K562 (cell line): ENCODE measurements around the gene SUFU. TPM values are rescaled to one million over a fixed set of nuclear protein-coding genes. Genes with fewer than 3 reads are reported as not detected.
A peak's percentile ranks its signal among the peaks of the same experiment; 100 is the strongest.

Experiments used
- ATAC-seq: fragments of 200-7000 bp; cut with Tn5 transposase; 3 replicates; pipeline ENCODE4 v1.9.1; 2020; ENCODE audit warnings: moderate library complexity
- BruUV-seq: library from RNA; stranded (reverse); fragments of 400-500 nt; replicated peaks from 2 replicates; lab custom pipeline; 2021; lab: Mats Ljungman, UMichigan
- CTCF ChIA-PET: fragments of 300-600 bp; formaldehyde crosslinking; extraction: SDS; loops from one replicate; lab custom pipeline; 2021; ENCODE audit warnings: low intra/inter-chr PET ratio; lab: Yijun Ruan, JAX
- POLR2A ChIA-PET: fragments of 300-600, 350-650 bp; sonication (Branson Sonifier 250); formaldehyde crosslinking; extraction: SDS; loops from one replicate; lab custom pipeline; 2021; ENCODE audit warnings: antibody characterized with exemption, inconsistent platforms; lab: Yijun Ruan, JAX
- DNase-seq, 4 experiments: peaks; one replicate each; pipeline versions ENCODE4 v3.0.0 to v3.0.0-alpha.2; 2011 to 2018; ENCODE audit warnings: low spot score in 3 of 4, mixed read lengths in 3 of 4; ENCODE audit errors: extremely low read depth in 1 of 4
- FAIRE-seq: peaks from 2 replicates; lab custom pipeline; 2011; peaks lifted over from hg19 to GRCh38; lab: Jason Lieb, UNC
- H2AFZ ChIP-seq: 2 replicates; pipeline ENCODE4 v1.6.0; 2011; ENCODE audit warnings: low read depth, low read length, control low read depth, inconsistent platforms
- H3K27ac ChIP-seq: fragments of 200-600 bp; 3 replicates; pipeline ENCODE4 v1.8.0; 2011; ENCODE audit warnings: low read depth, mild to moderate bottlenecking, control low read depth, inconsistent platforms, low read length, moderate library complexity, mixed read lengths; ENCODE audit errors: extremely low read depth
- H3K27me3 ChIP-seq, 2 experiments: fragments of 300-600 bp in 1 of 2; 2 replicates in 1 of 2; 3 replicates in 1 of 2; pipeline versions ENCODE4 v1.6.0 to v1.8.0; 2011; ENCODE audit warnings: inconsistent platforms in 2 of 2, low read length in 2 of 2, mild to moderate bottlenecking in 1 of 2, mixed read lengths in 1 of 2, moderate library complexity in 1 of 2; ENCODE audit not compliant: control insufficient read depth in 2 of 2, insufficient read depth in 2 of 2
- H3K36me3 ChIP-seq: fragments of 300-600 bp; 3 replicates; pipeline ENCODE4 v1.8.0; 2011; ENCODE audit warnings: mild to moderate bottlenecking, low read length, inconsistent platforms; ENCODE audit not compliant: control insufficient read depth, insufficient read depth
- H3K4me1 ChIP-seq, 2 experiments: fragments of 200-600 bp in 1 of 2; replicated peaks in 1 of 2; 2 replicates in 1 of 2; 3 replicates in 1 of 2; pipeline versions ENCODE4 v1.5.1 to v1.8.0; 2011; ENCODE audit warnings: inconsistent platforms in 2 of 2, low read length in 2 of 2, mild to moderate bottlenecking in 1 of 2, mixed read lengths in 1 of 2, moderate library complexity in 1 of 2; ENCODE audit not compliant: control insufficient read depth in 2 of 2, insufficient read depth in 2 of 2
- H3K4me2 ChIP-seq: 2 replicates; pipeline ENCODE4 v1.6.1; 2011; ENCODE audit warnings: low read length, control low read depth, inconsistent platforms, mixed read lengths; ENCODE audit not compliant: insufficient read depth
- H3K4me3 ChIP-seq: fragments of 200-600 bp; sonication (generic), shearing (Covaris generic); 2 replicates; pipeline ENCODE4 v1.5.1; 2016; ENCODE audit warnings: control low read depth, inconsistent platforms
- H3K79me2 ChIP-seq: fragments of 200-600 bp; 3 replicates; pipeline ENCODE4 v1.8.0; 2011; ENCODE audit warnings: low read length, inconsistent platforms; ENCODE audit not compliant: control insufficient read depth, insufficient read depth
- H3K9ac ChIP-seq, 2 experiments: 2 replicates each; pipeline versions ENCODE4 v1.6.0 to v1.6.1; 2011; ENCODE audit warnings: low read depth in 2 of 2, low read length in 2 of 2, control low read depth in 1 of 2, inconsistent platforms in 1 of 2, mild to moderate bottlenecking in 1 of 2, mixed read lengths in 1 of 2; ENCODE audit not compliant: insufficient read depth in 1 of 2
- H3K9me1 ChIP-seq: one replicate; pipeline ENCODE4 v1.6.0; 2011; ENCODE audit warnings: inconsistent platforms, mild to moderate bottlenecking, low read length, moderate library complexity; ENCODE audit not compliant: control insufficient read depth, insufficient read depth
- H3K9me3 ChIP-seq: replicated peaks from 2 replicates; pipeline ENCODE4 v1.5.1; 2011; ENCODE audit warnings: low read depth, low read length, inconsistent platforms; ENCODE audit not compliant: control insufficient read depth, insufficient read depth
- H4K20me1 ChIP-seq: replicated peaks from 2 replicates; pipeline ENCODE4 v1.6.1; 2011; ENCODE audit warnings: low read length, inconsistent platforms, mixed read lengths; ENCODE audit not compliant: control insufficient read depth, insufficient read depth
- ESRRB ChIP-seq: fragments of 250-450 bp; sonication (Bioruptor Pico); IDR thresholded peaks from 2 replicates; pipeline ENCODE4 v1.5.0; 2020; ENCODE audit warnings: mild to moderate bottlenecking, moderate library complexity, borderline replicate concordance
- FOXA1 ChIP-seq: fragments of 450-650 bp; IDR thresholded peaks from 2 replicates; pipeline ENCODE4 v1.6.1; 2016; ENCODE audit warnings: mild to moderate bottlenecking, borderline replicate concordance
- JUN ChIP-seq, 2 experiments: sonication (generic) in 1 of 2; formaldehyde crosslinking in 1 of 2; IDR thresholded peaks; 2 replicates each; pipeline versions ENCODE4 v1.6.1 to v1.8.0; 2012 to 2022; ENCODE audit warnings: borderline replicate concordance in 2 of 2, mild to moderate bottlenecking in 2 of 2, improper control_type of control experiment in 1 of 2, low read depth in 1 of 2, low read length in 1 of 2, missing genetic modification reagents in 1 of 2
- NFATC3 ChIP-seq: fragments of 450-650 bp; IDR thresholded peaks from 2 replicates; pipeline ENCODE4 v1.6.1; 2017; ENCODE audit warnings: mild to moderate bottlenecking
- NFRKB ChIP-seq: fragments of 450-650 bp; IDR thresholded peaks from 2 replicates; pipeline ENCODE4 v1.6.1; 2016; ENCODE audit warnings: low read depth
- RFX7 ChIP-seq: fragments of 250-450 bp; sonication (Bioruptor Pico); IDR thresholded peaks from 2 replicates; pipeline ENCODE4 v1.5.1; 2021; ENCODE audit warnings: mild to moderate bottlenecking
- SIN3A ChIP-seq, 2 experiments: fragments of 150-350 bp in 1 of 2; IDR thresholded peaks; 2 replicates each; pipeline ENCODE4 v1.6.1; 2011 to 2016; ENCODE audit warnings: borderline replicate concordance in 2 of 2, low read depth in 2 of 2, low read length in 2 of 2, mild to moderate bottlenecking in 2 of 2, moderate library complexity in 2 of 2; ENCODE audit not compliant: control insufficient read depth in 1 of 2
- SIN3B ChIP-seq: fragments of 450-650 bp; IDR thresholded peaks from 2 replicates; pipeline ENCODE4 v1.6.1; 2017; ENCODE audit warnings: low read depth, mild to moderate bottlenecking, moderate library complexity
- ZNF134 ChIP-seq: fragments of 250-450 bp; sonication (Bioruptor Pico); conservative IDR thresholded peaks from 2 replicates; pipeline ENCODE4 v1.4.0; 2020
- WGBS: fragments of 100-300 bp; shearing (Covaris generic); methylation state at CpG from one replicate; pipeline ENCODE4 v1.1.6; 2016; ENCODE audit warnings: low coverage, mixed read lengths; ENCODE audit not compliant: insufficient coverage; ENCODE audit errors: missing lambda C conversion rate; 5-methylcytosine and 5-hydroxymethylcytosine counted together
- in situ Hi-C: fragments of 300-500 bp; cut with MboI; formaldehyde crosslinking; loops from 4 replicates; pipeline ENCODE4 v1.15.0; 2018; ENCODE audit warnings: inconsistent platforms, mixed read lengths
- intact Hi-C: fragments of 100-400 bp; cut with micrococcal nuclease; formaldehyde crosslinking; loops from 2 replicates; pipeline ENCODE4 v1.14.2; 2022
- polyA plus RNA-seq, 8 experiments: library from polyadenylated mRNA; depleted of rRNA in 4 of 8; stranded (reverse) in 5 of 8; unstranded in 3 of 8; fragments of >200 nt; fragmentation: Nextera tagmentation in 2 of 8; fragmentation: Illumina TruSeq in 1 of 8; extraction: Ambion mirVana in 2 of 8; extraction: Trizol in 1 of 8; gene quantifications; 2 replicates each; pipeline versions ENCODE4 v1.2.1 to v1.2.3, GENCODE V29; 2011 to 2014; ENCODE audit warnings: inconsistent platforms in 1 of 8, missing spikeins in 1 of 8
- total RNA-seq, 7 experiments: library from RNA; depleted of rRNA in 6 of 7; stranded (reverse); fragments of >200 nt in 6 of 7; fragmentation: Illumina TruSeq in 2 of 7; extraction: Trizol in 2 of 7; gene quantifications; 2 replicates each; pipeline versions ENCODE4 v1.2.1 to v1.2.3, GENCODE V29; 2011 to 2021; ENCODE audit warnings: low replicate concordance in 1 of 7
- TF ChIP-seq, protein P1 (sequence below): fragments of 250-450 bp; sonication (Bioruptor Pico); IDR thresholded peaks from 2 replicates; pipeline ENCODE4 v1.5.0; 2021; ENCODE audit warnings: mild to moderate bottlenecking, borderline replicate concordance

SUFU gene
- total and polyA plus RNA-seq, 9 of the 15 experiments (the other 6 are each of a cell fraction or from before 2014, with no cell fraction given): 0.59 to 6.3 (median 0.82) TPM

DNA sequence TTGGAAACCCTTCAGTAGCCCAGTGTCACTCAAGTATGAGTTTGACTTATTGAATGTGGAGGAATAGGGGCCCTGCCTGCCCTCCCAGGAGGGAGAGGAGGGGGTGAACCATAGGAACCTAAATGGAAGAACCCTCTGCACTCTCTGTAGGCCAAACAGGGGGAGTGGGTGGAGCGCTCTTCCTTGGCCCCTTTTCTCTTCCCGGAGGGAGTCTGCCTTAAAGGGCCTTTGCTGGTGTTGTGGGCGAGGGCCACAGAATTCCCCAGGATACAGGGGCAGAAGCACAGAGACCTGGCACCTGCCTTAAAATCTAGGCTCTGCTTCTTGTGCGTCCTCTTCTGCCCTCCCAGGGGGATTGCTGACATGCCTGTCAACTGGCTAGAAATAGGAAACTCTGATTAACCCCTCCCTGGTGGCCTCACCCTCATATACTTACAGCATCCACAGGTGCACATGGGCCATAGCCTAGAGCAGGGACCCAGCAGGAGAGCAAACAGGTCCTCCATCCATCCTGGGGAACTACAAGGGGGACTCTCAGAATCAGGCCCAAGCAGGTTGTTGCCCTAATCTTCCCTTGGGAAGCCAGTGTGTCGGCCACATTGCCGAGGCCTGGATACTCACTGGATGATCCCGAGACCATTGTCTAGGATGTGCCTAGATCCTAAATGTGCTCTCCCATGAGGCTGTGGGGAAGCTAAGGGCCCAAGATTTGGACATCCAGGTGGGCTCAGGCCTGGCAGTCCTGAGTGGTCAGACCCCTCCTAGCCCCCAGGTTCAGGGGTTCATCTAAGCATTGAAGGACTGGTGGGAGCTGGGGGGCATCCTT lies 143.9 kb downstream of the SUFU start:
- WGBS: 97% methylated on average over 3 of the region's 7 CpGs
- H3K79me2 ChIP-seq: peaks cover 95% of the 10 kb centered on the region
- ChIA-PET CTCF (no interaction called here), POLR2A (interaction anchor here (0.6 to 6.2 kb wide), 2 partner anchors 10 to 14 kb away, joined by 4 to 60 read pairs; no protein-coding TSS in a partner anchor)
- ATAC-seq: no peak
- H3K9me3 ChIP-seq: no peaks in the 10 kb centered on the region
- H2AFZ ChIP-seq: no peak overlapping the region
- no TSS peak for BruUV-seq
- H3K9me1 ChIP-seq: peaks cover 2% of the 10 kb centered on the region
- no peak overlapping the region for H3K27ac ChIP-seq
- TF ChIP-seq SIN3A (IDR thresholded peaks at IDR 0.05; ENCODE audit: borderline replicate concordance in 2 of 2, control insufficient read depth in 1 of 2, low read depth in 2 of 2, low read length in 2 of 2) (no peak), NFATC3 (no peak), ZNF134 (no peak), RFX7 (no peak), FOXA1 (no peak), SIN3B (no peak), JUN (IDR thresholded peaks at IDR 0.05; ENCODE audit: borderline replicate concordance, low read depth, low read length) (no peak), JUN (CRISPR knock-in tag; IDR thresholded peaks at IDR 0.05; ENCODE audit: borderline replicate concordance) (no peak), NFRKB (no peak), ESRRB (CRISPR knock-in tag) (no peak)
- TF ChIP-seq, protein P1, sequence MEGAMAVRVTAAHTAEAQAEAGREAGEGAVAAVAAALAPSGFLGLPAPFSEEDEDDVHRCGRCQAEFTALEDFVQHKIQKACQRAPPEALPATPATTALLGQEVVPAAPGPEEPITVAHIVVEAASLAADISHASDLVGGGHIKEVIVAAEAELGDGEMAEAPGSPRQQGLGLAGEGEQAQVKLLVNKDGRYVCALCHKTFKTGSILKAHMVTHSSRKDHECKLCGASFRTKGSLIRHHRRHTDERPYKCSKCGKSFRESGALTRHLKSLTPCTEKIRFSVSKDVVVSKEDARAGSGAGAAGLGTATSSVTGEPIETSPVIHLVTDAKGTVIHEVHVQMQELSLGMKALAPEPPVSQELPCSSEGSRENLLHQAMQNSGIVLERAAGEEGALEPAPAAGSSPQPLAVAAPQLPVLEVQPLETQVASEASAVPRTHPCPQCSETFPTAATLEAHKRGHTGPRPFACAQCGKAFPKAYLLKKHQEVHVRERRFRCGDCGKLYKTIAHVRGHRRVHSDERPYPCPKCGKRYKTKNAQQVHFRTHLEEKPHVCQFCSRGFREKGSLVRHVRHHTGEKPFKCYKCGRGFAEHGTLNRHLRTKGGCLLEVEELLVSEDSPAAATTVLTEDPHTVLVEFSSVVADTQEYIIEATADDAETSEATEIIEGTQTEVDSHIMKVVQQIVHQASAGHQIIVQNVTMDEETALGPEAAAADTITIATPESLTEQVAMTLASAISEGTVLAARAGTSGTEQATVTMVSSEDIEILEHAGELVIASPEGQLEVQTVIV (CRISPR knock-in tag): no peak
- TF ChIP-seq, all 486 proteins: peak for 0
- intact Hi-C loops: loop anchor here (5.0 kb wide), 1 partner anchor 65 kb away; the partner anchor contains the start of genes ARL3 and SFXN2
- H3K27me3 ChIP-seq: no peaks in the 10 kb centered on the region
- 0 out of 2 replicates have a peak, but pooled peaks cover 4% of the 10 kb centered on the region for H4K20me1 ChIP-seq
- peaks cover 3 to 83% of the 10 kb centered on the region in 2 experiments; a peak in 4 of 5 replicates for H3K4me1 ChIP-seq
- H3K4me2 ChIP-seq: 0 out of 2 replicates have a peak overlapping the region, but pooled peaks have one; percentile 87
- no peak overlapping the region; the same call in 1 of the 2 replicates for H3K4me3 ChIP-seq
- in situ Hi-C loops: no loop called here
- FAIRE-seq (no peak), DNase-seq (no peak)
- H3K36me3 ChIP-seq: peaks cover 15% of the 10 kb centered on the region; the same call in 2 of the 3 replicates
- peak overlapping the region in 1 of 2 experiments; percentile 98; a peak in 2 of 4 replicates for H3K9ac ChIP-seq
